ENCODE data around the gene CYP4F3.

GRCh38 chr19:15640904-15641597 lies 354 bp downstream of the CYP4F3 start:
- TF ChIP-seq RAD21 (IDR thresholded peaks at IDR 0.05; ENCODE audit: low read depth) (no peak), REST (IDR thresholded peaks at IDR 0.05; ENCODE audit: low read depth) (no peak), FOXM1 (IDR thresholded peaks at IDR 0.05; ENCODE audit: borderline replicate concordance, low read depth) (no peak), YY1 (IDR thresholded peaks at IDR 0.05; ENCODE audit: low read depth) (no peak), MAX (IDR thresholded peaks at IDR 0.05) (no peak)

Measured in Ishikawa (cell line).